SK-N-SH (cell line): Measurements from ENCODE around the gene NUMBL.

Source experiments
- EP300 ChIP-seq, 2 experiments: IDR thresholded peaks; 2 replicates each; pipeline versions ENCODE4 v1.4.0 to v1.6.1; 2012; ENCODE audit warnings: borderline replicate concordance in 1 of 2, low read depth in 1 of 2, low read length in 1 of 2
- EZH2phosphoT487 ChIP-seq: fragments of 200-600 bp; sonication (generic); IDR thresholded peaks from 2 replicates; pipeline ENCODE4 v1.6.1; 2017; ENCODE audit warnings: low read depth, mixed run types, mild to moderate bottlenecking, antibody characterized with exemption, moderate library complexity, borderline replicate concordance
- FOXJ3 ChIP-seq: sonication (generic); formaldehyde crosslinking; IDR thresholded peaks from 2 replicates; pipeline ENCODE4 v1.5.1; 2020; ENCODE audit warnings: mild to moderate bottlenecking, missing genetic modification reagents
- GABPA ChIP-seq: IDR thresholded peaks from 2 replicates; pipeline ENCODE4 v1.4.0; 2012; ENCODE audit warnings: low read depth, mild to moderate bottlenecking
- POLR2AphosphoS5 ChIP-seq: IDR thresholded peaks from 2 replicates; pipeline ENCODE4 v1.6.1; 2012; ENCODE audit warnings: low read depth, low read length
- RCOR1 ChIP-seq: fragments of 150-350 bp; IDR thresholded peaks from 2 replicates; pipeline ENCODE4 v1.6.1; 2017; ENCODE audit warnings: antibody characterized with exemption, low read length
- SMC3 ChIP-seq: IDR thresholded peaks from 2 replicates; pipeline ENCODE4 v1.6.1; 2012; ENCODE audit warnings: low read depth, low read length, improper control_type of control experiment
- TCF12 ChIP-seq: IDR thresholded peaks from 2 replicates; pipeline ENCODE4 v1.4.0; 2012
- USF1 ChIP-seq: IDR thresholded peaks from 2 replicates; pipeline ENCODE4 v1.4.0; 2012; ENCODE audit warnings: low read depth, borderline replicate concordance
- ZBTB33 ChIP-seq: IDR thresholded peaks from 2 replicates; pipeline ENCODE4 v1.4.0; 2012; ENCODE audit warnings: low read depth, borderline replicate concordance
- TF ChIP-seq, protein P1 (sequence below): fragments of 200-600 bp; sonication (generic); IDR thresholded peaks from 2 replicates; pipeline ENCODE4 v1.6.1; 2017; ENCODE audit warnings: antibody characterized with exemption, mild to moderate bottlenecking, moderate library complexity
- TF ChIP-seq, protein P2 (sequence below): IDR thresholded peaks from 2 replicates; pipeline ENCODE4; 2012

DNA sequence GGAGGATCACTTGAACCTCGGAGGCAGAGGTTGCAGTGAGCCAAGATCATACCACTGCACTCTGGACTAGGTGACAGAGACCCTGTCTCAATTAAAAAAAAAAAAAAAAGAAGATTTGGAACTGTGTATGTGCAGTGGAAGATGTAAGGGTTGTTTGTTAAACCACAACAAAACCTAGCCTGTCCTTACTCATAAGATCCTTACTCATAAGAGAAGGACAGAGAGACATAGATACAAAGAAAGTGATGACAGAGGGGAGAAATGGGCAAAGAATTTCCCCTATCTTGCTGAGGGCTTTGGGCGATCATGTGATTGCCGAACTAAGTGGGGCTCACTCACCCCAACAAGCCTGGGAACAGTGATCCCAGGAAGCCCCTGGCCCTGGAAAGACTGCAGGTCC lies 34.4 kb upstream of the NUMBL start:
- TF ChIP-seq ZBTB33: no peak
- TF ChIP-seq TCF12: no peak
- TF ChIP-seq POLR2AphosphoS5: no peak
- TF ChIP-seq, protein P1, sequence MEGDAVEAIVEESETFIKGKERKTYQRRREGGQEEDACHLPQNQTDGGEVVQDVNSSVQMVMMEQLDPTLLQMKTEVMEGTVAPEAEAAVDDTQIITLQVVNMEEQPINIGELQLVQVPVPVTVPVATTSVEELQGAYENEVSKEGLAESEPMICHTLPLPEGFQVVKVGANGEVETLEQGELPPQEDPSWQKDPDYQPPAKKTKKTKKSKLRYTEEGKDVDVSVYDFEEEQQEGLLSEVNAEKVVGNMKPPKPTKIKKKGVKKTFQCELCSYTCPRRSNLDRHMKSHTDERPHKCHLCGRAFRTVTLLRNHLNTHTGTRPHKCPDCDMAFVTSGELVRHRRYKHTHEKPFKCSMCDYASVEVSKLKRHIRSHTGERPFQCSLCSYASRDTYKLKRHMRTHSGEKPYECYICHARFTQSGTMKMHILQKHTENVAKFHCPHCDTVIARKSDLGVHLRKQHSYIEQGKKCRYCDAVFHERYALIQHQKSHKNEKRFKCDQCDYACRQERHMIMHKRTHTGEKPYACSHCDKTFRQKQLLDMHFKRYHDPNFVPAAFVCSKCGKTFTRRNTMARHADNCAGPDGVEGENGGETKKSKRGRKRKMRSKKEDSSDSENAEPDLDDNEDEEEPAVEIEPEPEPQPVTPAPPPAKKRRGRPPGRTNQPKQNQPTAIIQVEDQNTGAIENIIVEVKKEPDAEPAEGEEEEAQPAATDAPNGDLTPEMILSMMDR: no peak
- TF ChIP-seq EP300 (IDR thresholded peaks at IDR 0.05; ENCODE audit: borderline replicate concordance in 1 of 2, low read depth in 1 of 2, low read length in 1 of 2): no peak
- TF ChIP-seq GABPA: no peak
- TF ChIP-seq, protein P2, sequence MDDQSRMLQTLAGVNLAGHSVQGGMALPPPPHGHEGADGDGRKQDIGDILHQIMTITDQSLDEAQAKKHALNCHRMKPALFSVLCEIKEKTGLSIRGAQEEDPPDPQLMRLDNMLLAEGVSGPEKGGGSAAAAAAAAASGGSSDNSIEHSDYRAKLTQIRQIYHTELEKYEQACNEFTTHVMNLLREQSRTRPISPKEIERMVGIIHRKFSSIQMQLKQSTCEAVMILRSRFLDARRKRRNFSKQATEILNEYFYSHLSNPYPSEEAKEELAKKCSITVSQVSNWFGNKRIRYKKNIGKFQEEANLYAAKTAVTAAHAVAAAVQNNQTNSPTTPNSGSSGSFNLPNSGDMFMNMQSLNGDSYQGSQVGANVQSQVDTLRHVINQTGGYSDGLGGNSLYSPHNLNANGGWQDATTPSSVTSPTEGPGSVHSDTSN: no peak
- TF ChIP-seq EZH2phosphoT487: no peak
- TF ChIP-seq USF1: no peak
- TF ChIP-seq FOXJ3 (CRISPR knock-in tag): no peak
- TF ChIP-seq RCOR1: no peak
- no peak for TF ChIP-seq SMC3
